Erythroblast (primary cell): Measurements from ENCODE around the gene CYBRD1.

Experiments
- GATA1 ChIP-seq: IDR thresholded peaks from 2 replicates; pipeline ENCODE4 v1.6.1; 2011; ENCODE audit warnings: low read depth, mild to moderate bottlenecking, control low read depth, low read length, moderate library complexity
- POLR2A ChIP-seq: IDR thresholded peaks from 2 replicates; pipeline ENCODE4 v1.6.1; 2011; ENCODE audit warnings: mild to moderate bottlenecking, low read length

DNA sequence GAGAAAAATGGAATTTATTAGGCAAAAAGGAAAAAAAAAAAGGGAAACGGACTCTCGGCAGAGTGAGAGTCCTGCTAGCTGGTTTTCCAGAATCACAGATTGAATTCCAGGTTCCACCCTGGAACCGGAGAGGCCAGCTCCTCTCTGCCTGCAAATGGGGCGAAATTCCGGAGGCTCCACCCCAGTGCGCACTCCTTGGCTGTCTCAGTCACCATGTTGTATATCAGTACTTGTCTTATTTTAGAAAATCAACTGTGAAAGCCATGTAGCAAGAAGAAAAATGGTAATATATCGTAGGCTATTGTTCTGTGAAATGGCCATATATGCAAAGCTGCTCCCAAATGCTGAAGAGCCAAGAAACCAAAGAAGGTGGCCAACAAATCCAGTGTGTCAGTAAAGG lies 49.4 kb downstream of the CYBRD1 start:
- TF ChIP-seq POLR2A (no peak), GATA1 (no peak)
